ENCODE results near the gene MAML3.

Gene MAML3

GRCh38 chr4:140042634-140043033 lies 111.3 kb downstream of the MAML3 start:
- peak overlapping the region in 1 of 2 experiments; percentile 39 for H3K27ac ChIP-seq (ENCODE audit: insufficient read depth in 1 of 2, low read depth in 1 of 2, low read length in 2 of 2, poor library complexity in 1 of 2, severe bottlenecking in 2 of 2)
- 4% methylated on average over 4 of the region's 4 CpGs for WGBS (ENCODE audit: insufficient coverage)
- H3K27me3 ChIP-seq (replicated peaks in 2 of 5; ENCODE audit: control insufficient read depth in 4 of 5, insufficient read depth in 5 of 5, low read length in 4 of 5): no peaks in the 10 kb centered on the region
- DNase-seq: peak; percentile 46 to 89 (median 87)
- POLR2A ChIA-PET: interaction anchor here (0.6 kb wide), 1 partner anchor 113 kb away, joined by 3 read pairs; no protein-coding TSS in a partner anchor
- H3K36me3 ChIP-seq (ENCODE audit: control insufficient read depth in 4 of 4, insufficient read depth in 4 of 4, low read length in 3 of 4): peaks cover 0 to 3% (median 0%) of the 10 kb centered on the region in 4 experiments
- peaks cover 29 to 70% (median 57%) of the 10 kb centered on the region in 4 experiments for H3K4me1 ChIP-seq (ENCODE audit: control extremely low read depth in 1 of 4, control insufficient read depth in 4 of 4, insufficient read depth in 4 of 4, low read length in 3 of 4)
- peak overlapping the region in 2 of 7 experiments; percentile 12 to 31 for H3K4me3 ChIP-seq (ENCODE audit: control insufficient read depth in 1 of 7, extremely low read depth in 1 of 7, insufficient read depth in 4 of 7, low read depth in 2 of 7, low read length in 6 of 7)
- H3K9me3 ChIP-seq (ENCODE audit: control extremely low read depth in 1 of 5, control insufficient read depth in 4 of 5, insufficient read depth in 2 of 5, low read depth in 1 of 5, low read length in 4 of 5): no peaks in the 10 kb centered on the region
- CTCF ChIA-PET: interaction anchor here (0.9 to 2.2 kb wide), 3 partner anchors 13 to 344 kb away, joined by 3 to 6 read pairs (median 3); no protein-coding TSS in a partner anchor

- no peak for DNase-seq
- POLR2A ChIA-PET: no interaction called here
- no peak overlapping the region for H3K4me3 ChIP-seq (ENCODE audit: control insufficient read depth in 1 of 7, extremely low read depth in 1 of 7, insufficient read depth in 4 of 7, low read depth in 2 of 7, low read length in 6 of 7)
- 25% methylated on average over 2 of the region's 3 CpGs for WGBS (ENCODE audit: insufficient coverage)
- H3K27me3 ChIP-seq (replicated peaks in 2 of 5; ENCODE audit: control insufficient read depth in 4 of 5, insufficient read depth in 5 of 5, low read length in 4 of 5): no peaks in the 10 kb centered on the region
- peaks cover 0 to 16% (median 2%) of the 10 kb centered on the region in 4 experiments for H3K36me3 ChIP-seq (ENCODE audit: control insufficient read depth in 4 of 4, insufficient read depth in 4 of 4, low read length in 3 of 4)
- no peaks in the 10 kb centered on the region for H3K9me3 ChIP-seq (ENCODE audit: control extremely low read depth in 1 of 5, control insufficient read depth in 4 of 5, insufficient read depth in 2 of 5, low read depth in 1 of 5, low read length in 4 of 5)
- CTCF ChIA-PET: interaction anchor here (0.8 to 2.9 kb wide), 7 partner anchors 9 to 63 kb away, joined by 3 to 13 read pairs (median 4); no protein-coding TSS in a partner anchor
- H3K4me1 ChIP-seq (ENCODE audit: control extremely low read depth in 1 of 4, control insufficient read depth in 4 of 4, insufficient read depth in 4 of 4, low read length in 3 of 4): peaks cover 12 to 26% (median 21%) of the 10 kb centered on the region in 4 experiments
- no peak overlapping the region for H3K27ac ChIP-seq (ENCODE audit: insufficient read depth in 1 of 2, low read depth in 1 of 2, low read length in 2 of 2, poor library complexity in 1 of 2, severe bottlenecking in 2 of 2)
Observed at GRCh38 chr4:140038031-140038533, 115.9 kb downstream of the MAML3 start.

- H3K27ac ChIP-seq (ENCODE audit: insufficient read depth in 1 of 2, low read depth in 1 of 2, low read length in 2 of 2, poor library complexity in 1 of 2, severe bottlenecking in 2 of 2): no peak overlapping the region
- WGBS (ENCODE audit: insufficient coverage): 88% methylated on average over 4 of the region's 6 CpGs
- no peak overlapping the region for H3K4me3 ChIP-seq (ENCODE audit: control insufficient read depth in 1 of 7, extremely low read depth in 1 of 7, insufficient read depth in 4 of 7, low read depth in 2 of 7, low read length in 6 of 7)
- DNase-seq: peak in 1 of 3 donors; percentile 52
- peaks cover 0 to 16% (median 2%) of the 10 kb centered on the region in 4 experiments for H3K36me3 ChIP-seq (ENCODE audit: control insufficient read depth in 4 of 4, insufficient read depth in 4 of 4, low read length in 3 of 4)
- H3K9me3 ChIP-seq (ENCODE audit: control extremely low read depth in 1 of 5, control insufficient read depth in 4 of 5, insufficient read depth in 2 of 5, low read depth in 1 of 5, low read length in 4 of 5): no peaks in the 10 kb centered on the region
- no peaks in the 10 kb centered on the region for H3K27me3 ChIP-seq (replicated peaks in 2 of 5; ENCODE audit: control insufficient read depth in 4 of 5, insufficient read depth in 5 of 5, low read length in 4 of 5)
- ChIA-PET CTCF (interaction anchor here (1.1 to 2.9 kb wide), 5 partner anchors 9 to 41 kb away, joined by 4 to 13 read pairs (median 7); no protein-coding TSS in a partner anchor), POLR2A (no interaction called here)
- H3K4me1 ChIP-seq (ENCODE audit: control extremely low read depth in 1 of 4, control insufficient read depth in 4 of 4, insufficient read depth in 4 of 4, low read length in 3 of 4): peaks cover 10 to 20% (median 16%) of the 10 kb centered on the region in 4 experiments
Observed at GRCh38 chr4:140037353-140038030, 116.5 kb downstream of the MAML3 start.

- H3K27me3 ChIP-seq (replicated peaks in 2 of 5; ENCODE audit: control insufficient read depth in 4 of 5, insufficient read depth in 5 of 5, low read length in 4 of 5): no peaks in the 10 kb centered on the region
- peaks cover 0 to 12% (median 2%) of the 10 kb centered on the region in 4 experiments for H3K36me3 ChIP-seq (ENCODE audit: control insufficient read depth in 4 of 4, insufficient read depth in 4 of 4, low read length in 3 of 4)
- CTCF ChIA-PET: interaction anchor here (0.9 kb wide), 2 partner anchors 14 to 225 kb away, joined by 3 read pairs; no protein-coding TSS in a partner anchor
- H3K27ac ChIP-seq (ENCODE audit: insufficient read depth in 1 of 2, low read depth in 1 of 2, low read length in 2 of 2, poor library complexity in 1 of 2, severe bottlenecking in 2 of 2): no peak overlapping the region
- WGBS (ENCODE audit: insufficient coverage): 100% methylated on average over 1 of the region's 2 CpGs
- DNase-seq: no peak
- POLR2A ChIA-PET: no interaction called here
- H3K9me3 ChIP-seq (ENCODE audit: control extremely low read depth in 1 of 5, control insufficient read depth in 4 of 5, insufficient read depth in 2 of 5, low read depth in 1 of 5, low read length in 4 of 5): no peaks in the 10 kb centered on the region
- no peak overlapping the region for H3K4me3 ChIP-seq (ENCODE audit: control insufficient read depth in 1 of 7, extremely low read depth in 1 of 7, insufficient read depth in 4 of 7, low read depth in 2 of 7, low read length in 6 of 7)
- peaks cover 6 to 25% (median 16%) of the 10 kb centered on the region in 4 experiments for H3K4me1 ChIP-seq (ENCODE audit: control extremely low read depth in 1 of 4, control insufficient read depth in 4 of 4, insufficient read depth in 4 of 4, low read length in 3 of 4)
Observed at GRCh38 chr4:140031706-140032105, 122.3 kb downstream of the MAML3 start.

- 94% methylated on average over 2 of the region's 6 CpGs for WGBS (ENCODE audit: insufficient coverage)
- H3K4me1 ChIP-seq (ENCODE audit: control extremely low read depth in 1 of 4, control insufficient read depth in 4 of 4, insufficient read depth in 4 of 4, low read length in 3 of 4): peaks cover 6 to 28% (median 16%) of the 10 kb centered on the region in 4 experiments
- H3K9me3 ChIP-seq (ENCODE audit: control extremely low read depth in 1 of 5, control insufficient read depth in 4 of 5, insufficient read depth in 2 of 5, low read depth in 1 of 5, low read length in 4 of 5): no peaks in the 10 kb centered on the region
- CTCF ChIA-PET: interaction anchor here (0.9 kb wide), 1 partner anchor 15 kb away, joined by 3 read pairs; no protein-coding TSS in a partner anchor
- no peaks in the 10 kb centered on the region for H3K27me3 ChIP-seq (replicated peaks in 2 of 5; ENCODE audit: control insufficient read depth in 4 of 5, insufficient read depth in 5 of 5, low read length in 4 of 5)
- no peak for DNase-seq
- H3K36me3 ChIP-seq (ENCODE audit: control insufficient read depth in 4 of 4, insufficient read depth in 4 of 4, low read length in 3 of 4): peaks cover 0 to 8% (median 1%) of the 10 kb centered on the region in 4 experiments
- POLR2A ChIA-PET: no interaction called here
- H3K27ac ChIP-seq (ENCODE audit: insufficient read depth in 1 of 2, low read depth in 1 of 2, low read length in 2 of 2, poor library complexity in 1 of 2, severe bottlenecking in 2 of 2): no peak overlapping the region
- H3K4me3 ChIP-seq (ENCODE audit: control insufficient read depth in 1 of 7, extremely low read depth in 1 of 7, insufficient read depth in 4 of 7, low read depth in 2 of 7, low read length in 6 of 7): no peak overlapping the region
Observed at GRCh38 chr4:140031061-140031460, 122.9 kb downstream of the MAML3 start.

- no peak for DNase-seq
- WGBS (ENCODE audit: insufficient coverage): 79% methylated on average over 5 of the region's 6 CpGs
- Histone ChIP-seq H3K36me3 (ENCODE audit: control insufficient read depth in 4 of 4, insufficient read depth in 4 of 4, low read length in 3 of 4) (peaks cover 0 to 1% (median 0%) of the 10 kb centered on the region in 4 experiments), H3K27ac (ENCODE audit: insufficient read depth in 1 of 2, low read depth in 1 of 2, low read length in 2 of 2, poor library complexity in 1 of 2, severe bottlenecking in 2 of 2) (no peak overlapping the region), H3K4me1 (ENCODE audit: control extremely low read depth in 1 of 4, control insufficient read depth in 4 of 4, insufficient read depth in 4 of 4, low read length in 3 of 4) (peaks cover 6 to 28% (median 16%) of the 10 kb centered on the region in 4 experiments), H3K4me3 (ENCODE audit: control insufficient read depth in 1 of 7, extremely low read depth in 1 of 7, insufficient read depth in 4 of 7, low read depth in 2 of 7, low read length in 6 of 7) (no peak overlapping the region), H3K27me3 (replicated peaks in 2 of 5; ENCODE audit: control insufficient read depth in 4 of 5, insufficient read depth in 5 of 5, low read length in 4 of 5) (no peaks in the 10 kb centered on the region), H3K9me3 (ENCODE audit: control extremely low read depth in 1 of 5, control insufficient read depth in 4 of 5, insufficient read depth in 2 of 5, low read depth in 1 of 5, low read length in 4 of 5) (no peaks in the 10 kb centered on the region)
- CTCF ChIA-PET: interaction anchor here (0.8 to 1.4 kb wide), 5 partner anchors 9 to 223 kb away, joined by 3 to 4 read pairs (median 3); no protein-coding TSS in a partner anchor
- POLR2A ChIA-PET: interaction anchor here (0.6 kb wide), 1 partner anchor 301 kb away, joined by 4 read pairs; no protein-coding TSS in a partner anchor
Observed at GRCh38 chr4:140028676-140029517, 125.1 kb downstream of the MAML3 start.
